Measurements from ENCODE around the gene PCDH12.
"Not testable (repeated sequence)": the region's sequence is repeated elsewhere in the genome, so short reads cannot be mapped to it uniquely, and the experiment has no call there.

PCDH12 gene

DNA sequence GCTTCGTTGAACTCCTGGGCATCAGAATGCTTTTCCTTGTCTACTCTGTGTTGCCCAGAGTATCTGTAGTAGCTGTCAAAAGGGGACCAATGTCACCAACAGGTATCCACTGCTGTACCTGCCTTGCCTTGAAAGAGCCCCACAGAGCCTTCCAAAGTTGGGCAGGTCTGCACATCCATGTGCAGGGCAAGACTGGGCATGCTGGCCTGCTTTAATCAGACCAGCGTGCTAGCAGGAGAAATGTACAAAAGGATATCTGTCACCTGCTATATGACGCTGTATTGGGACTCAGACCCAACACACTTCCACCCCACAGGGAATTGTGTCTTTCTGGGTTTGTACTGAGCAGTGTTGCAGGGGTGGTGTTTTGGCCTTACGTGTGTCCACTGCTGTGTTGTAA lies 22.5 kb downstream of the PCDH12 start:
- H3K4me1 Mint-ChIP-seq = no peaks in the 10 kb centered on the region
- H3K27me3 Mint-ChIP-seq = no peaks in the 10 kb centered on the region
- H3K36me3 Mint-ChIP-seq (ENCODE audit: low read depth) = peaks cover 31% of the 10 kb centered on the region
- H3K27ac Mint-ChIP-seq = peak overlapping the region; percentile 8
- H3K4me3 Mint-ChIP-seq = no peak overlapping the region
- DNase-seq (no peak), ATAC-seq (no peak)
- no peaks in the 10 kb centered on the region for H3K9me3 Mint-ChIP-seq

DNA sequence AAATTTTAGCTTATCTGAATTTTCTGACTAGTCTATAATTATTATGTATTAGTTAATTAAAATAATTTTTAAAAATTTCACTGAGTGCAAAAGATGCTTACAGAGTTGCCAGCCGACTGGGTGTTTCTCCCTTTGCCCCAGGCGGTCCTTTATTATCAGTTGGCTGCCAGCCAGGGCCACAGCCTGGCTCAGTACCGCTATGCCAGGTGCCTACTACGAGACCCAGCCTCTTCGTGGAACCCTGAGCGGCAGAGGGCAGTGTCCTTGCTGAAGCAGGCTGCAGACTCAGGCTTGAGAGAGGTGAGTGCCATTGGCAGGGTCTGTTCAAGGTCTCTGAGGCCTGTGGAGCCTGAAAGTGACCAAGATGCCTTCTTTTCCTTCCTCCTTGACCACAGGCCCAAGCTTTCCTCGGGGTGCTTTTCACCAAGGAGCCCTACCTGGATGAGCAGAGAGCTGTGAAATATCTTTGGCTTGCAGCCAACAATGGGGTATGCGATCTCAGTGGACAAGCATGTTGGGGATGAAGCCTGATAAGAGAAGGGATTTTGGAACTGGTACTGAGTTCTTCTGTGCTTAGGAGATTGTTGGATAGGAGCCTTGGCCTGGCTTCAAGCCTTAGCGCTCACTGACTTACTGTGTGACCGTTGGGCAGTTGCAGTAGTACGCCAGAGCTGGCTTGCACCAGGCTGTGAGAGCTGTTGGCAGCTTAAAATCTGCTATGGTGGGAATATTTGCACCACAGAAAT lies 23.7 kb downstream of the PCDH12 start:
- no peak for ATAC-seq

DNA sequence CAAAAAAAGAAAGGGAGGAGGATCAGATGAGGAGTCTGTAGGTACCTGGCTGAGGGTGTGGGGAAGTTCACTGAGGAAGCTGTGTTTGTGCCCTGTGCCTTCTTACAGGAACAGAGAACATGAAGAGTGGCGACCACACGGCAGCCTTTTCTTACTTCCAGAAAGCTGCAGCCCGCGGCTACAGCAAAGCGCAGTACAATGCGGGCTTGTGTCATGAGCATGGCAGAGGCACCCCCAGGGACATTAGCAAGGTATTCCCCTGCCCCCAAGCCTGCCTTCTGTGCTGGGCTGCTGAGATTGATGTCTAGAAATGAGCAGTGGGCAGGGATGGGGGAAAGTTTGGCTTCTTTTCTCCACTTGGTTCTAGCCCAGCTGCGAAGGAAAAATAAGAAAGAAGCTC lies 24.9 kb downstream of the PCDH12 start:
- Mint-ChIP-seq H3K4me1 (no peaks in the 10 kb centered on the region), H3K4me3 (no peak overlapping the region), H3K27ac (no peak overlapping the region), H3K9me3 (no peaks in the 10 kb centered on the region), H3K36me3 (ENCODE audit: low read depth) (peaks cover 33% of the 10 kb centered on the region), H3K27me3 (no peaks in the 10 kb centered on the region)
- ATAC-seq (no peak), DNase-seq (no peak)

More for the DNA sequence above, 23.7 kb downstream of the PCDH12 start:
- no peak for DNase-seq
- Mint-ChIP-seq H3K27me3 (no peaks in the 10 kb centered on the region), H3K4me1 (no peaks in the 10 kb centered on the region), H3K27ac (no peak overlapping the region), H3K4me3 (no peak overlapping the region), H3K36me3 (ENCODE audit: low read depth) (peaks cover 28% of the 10 kb centered on the region), H3K9me3 (no peaks in the 10 kb centered on the region)

DNA sequence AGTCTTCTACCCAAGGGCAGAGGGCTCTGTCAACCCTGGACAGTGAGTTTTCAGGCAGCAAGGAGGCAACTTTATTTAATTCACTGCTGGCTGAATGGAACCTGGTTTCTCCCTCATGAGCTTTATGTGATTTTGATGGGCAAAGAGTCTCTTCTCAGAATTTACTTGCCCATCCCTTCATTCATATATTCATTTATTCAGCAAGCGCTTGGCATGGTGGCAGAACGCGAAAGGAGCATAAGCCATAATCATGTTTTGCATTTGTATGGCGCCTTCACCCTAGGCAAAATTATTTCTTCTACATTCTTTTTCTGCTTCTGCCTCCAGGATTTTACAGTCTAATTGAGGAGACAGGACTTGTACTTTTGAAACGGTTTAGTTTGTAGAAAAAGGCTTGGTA lies 26.3 kb downstream of the PCDH12 start:
- Mint-ChIP-seq H3K4me1 (no peaks in the 10 kb centered on the region), H3K4me3 (no peak overlapping the region), H3K36me3 (ENCODE audit: low read depth) (peaks cover 42% of the 10 kb centered on the region), H3K27ac (no peak overlapping the region), H3K27me3 (no peaks in the 10 kb centered on the region), H3K9me3 (no peaks in the 10 kb centered on the region)
- no peak for ATAC-seq
- DNase-seq = no peak

DNA sequence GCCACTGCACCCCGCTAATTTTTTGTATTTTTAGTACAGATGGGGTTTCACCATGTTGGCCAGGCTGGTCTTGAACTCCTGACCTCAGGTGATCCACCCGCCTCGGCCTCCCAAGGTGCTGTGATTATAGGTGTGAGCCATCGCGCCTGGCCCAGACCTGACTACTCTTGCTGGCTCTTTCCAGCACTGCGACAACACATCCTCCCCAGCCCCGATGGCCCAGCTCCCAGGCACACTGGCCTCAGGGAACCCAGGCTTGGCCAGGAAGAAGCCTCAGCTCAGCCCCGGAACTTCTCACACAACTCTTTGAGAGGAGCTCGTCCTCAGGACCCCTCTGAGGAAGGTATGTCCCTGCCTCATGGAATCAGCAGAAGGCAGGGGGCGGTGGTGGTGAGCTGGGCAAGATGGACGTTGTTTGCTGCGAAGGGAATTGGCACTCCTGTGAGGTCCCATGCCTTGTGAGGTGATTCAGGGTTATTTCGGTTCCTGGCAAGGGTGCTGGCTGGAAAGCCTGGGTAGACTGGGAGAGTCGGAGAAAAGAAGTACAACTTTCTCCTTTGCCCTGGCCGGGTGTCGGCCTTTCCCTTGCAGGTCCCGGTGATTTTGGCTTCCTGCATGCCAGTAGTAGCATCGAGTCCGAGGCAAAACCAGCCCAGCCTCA lies 28.5 kb downstream of the PCDH12 start:
- Mint-ChIP-seq H3K27me3 (no peaks in the 10 kb centered on the region), H3K36me3 (ENCODE audit: low read depth) (peaks cover 43% of the 10 kb centered on the region)

DNA sequence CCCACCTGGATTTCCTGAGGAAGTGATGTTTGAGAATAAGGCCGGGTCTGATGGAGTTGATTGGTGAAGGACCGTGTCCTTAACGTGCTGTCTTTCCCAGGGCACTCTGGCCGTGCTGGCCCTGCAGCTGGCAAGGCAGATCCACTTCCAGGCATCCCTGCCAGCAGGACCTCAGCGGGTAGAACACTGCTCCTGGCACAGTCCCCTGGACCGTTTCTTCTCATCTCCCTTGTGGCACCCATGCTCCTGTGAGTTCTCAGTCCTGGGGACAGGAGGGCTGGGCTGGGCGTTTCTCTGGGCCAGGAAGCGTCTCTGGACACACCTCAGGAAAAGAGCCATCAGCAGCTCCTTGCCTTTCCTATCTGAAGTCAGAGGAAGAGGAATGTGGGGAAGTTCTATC lies 30.0 kb downstream of the PCDH12 start:
- no peak overlapping the region for H3K27ac Mint-ChIP-seq
- H3K4me1 Mint-ChIP-seq = peaks cover 14% of the 10 kb centered on the region
- no peaks in the 10 kb centered on the region for H3K27me3 Mint-ChIP-seq
- DNase-seq (no peak), ATAC-seq (no peak)
- H3K9me3 Mint-ChIP-seq = no peaks in the 10 kb centered on the region
- no peak overlapping the region for H3K4me3 Mint-ChIP-seq
- H3K36me3 Mint-ChIP-seq (ENCODE audit: low read depth) = peaks cover 46% of the 10 kb centered on the region

More for the DNA sequence above, 28.5 kb downstream of the PCDH12 start:
- H3K9me3 Mint-ChIP-seq = no peaks in the 10 kb centered on the region
- DNase-seq = no peak
- no peak overlapping the region for H3K4me3 Mint-ChIP-seq
- peaks cover 7% of the 10 kb centered on the region for H3K4me1 Mint-ChIP-seq
- peak overlapping the region; percentile 22 for H3K27ac Mint-ChIP-seq
- ATAC-seq = no peak

DNA sequence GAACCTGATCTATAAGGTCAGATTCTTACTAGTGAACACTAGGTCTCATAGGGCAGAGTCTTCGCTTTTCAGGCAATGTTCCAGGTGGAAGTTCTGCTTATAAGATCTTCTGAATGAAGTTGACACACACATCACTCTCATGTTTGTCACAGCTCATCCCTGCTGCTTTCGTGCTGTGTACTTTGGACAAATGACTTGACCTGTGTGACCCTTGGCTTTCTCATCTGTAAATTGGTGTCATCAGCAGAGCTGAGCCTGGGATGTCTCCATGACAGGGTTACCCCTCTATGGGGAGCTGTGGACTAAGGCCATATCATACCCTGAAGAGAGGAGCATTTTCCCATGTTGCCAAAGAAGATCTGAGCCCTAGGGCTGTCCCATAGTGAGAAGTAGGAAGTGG lies 31.6 kb downstream of the PCDH12 start:
- no peak for ATAC-seq
- no peak for DNase-seq
- Mint-ChIP-seq H3K36me3 (ENCODE audit: low read depth) (peaks cover 40% of the 10 kb centered on the region), H3K27ac (no peak overlapping the region), H3K9me3 (no peaks in the 10 kb centered on the region), H3K4me3 (no peak overlapping the region), H3K4me1 (peaks cover 20% of the 10 kb centered on the region), H3K27me3 (no peaks in the 10 kb centered on the region)

DNA sequence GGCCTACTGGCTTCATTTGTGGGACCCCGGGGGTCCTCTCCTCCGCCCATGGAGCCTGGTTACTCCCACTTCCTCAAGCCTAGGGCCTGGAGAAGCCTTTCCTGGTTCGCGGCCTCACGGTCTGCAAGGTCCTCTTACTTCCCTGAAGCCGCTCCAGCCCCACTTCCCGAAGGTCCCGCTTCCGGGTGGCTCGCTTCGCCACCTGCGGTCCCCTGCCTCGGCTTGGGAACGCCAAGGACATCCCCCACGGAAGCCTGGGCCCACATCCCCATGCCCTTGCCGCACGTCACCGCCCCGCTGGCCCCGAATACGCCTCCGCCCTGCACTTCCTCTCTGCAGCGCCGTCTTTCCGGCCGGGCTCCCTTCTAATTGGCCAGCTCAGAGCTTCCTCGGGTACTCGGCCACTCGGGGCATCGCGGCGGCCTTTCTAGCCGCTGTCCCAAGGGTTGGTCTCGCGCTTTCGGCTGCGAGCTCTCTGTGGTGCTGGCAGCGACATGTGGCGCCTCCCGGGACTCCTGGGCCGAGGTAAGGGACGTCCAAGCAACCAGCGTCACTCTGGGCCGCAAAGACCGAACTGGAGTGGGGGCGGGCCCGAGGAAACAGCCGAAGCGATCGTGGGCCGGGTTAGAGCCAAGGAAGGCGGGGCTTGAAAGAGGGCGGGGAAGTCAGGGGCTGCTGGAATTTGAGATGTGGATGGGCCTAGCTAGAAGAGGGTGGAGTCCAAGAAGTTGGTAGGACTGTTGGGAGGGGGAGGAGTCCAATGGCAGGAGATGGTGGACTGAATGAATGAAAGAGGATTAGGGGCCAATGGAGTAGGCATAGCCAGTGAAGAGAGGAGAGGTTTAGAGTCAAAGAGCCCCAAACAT lies 34.3 kb downstream of the PCDH12 start, which contains the start of gene DELE1:
Gene DELE1 (plus strand): TSS at position 424 of the 866 bp plus-strand sequence. CDS start 71 bp downstream, at position 495.
- Mint-ChIP-seq H3K36me3 (ENCODE audit: low read depth) (peaks cover 32% of the 10 kb centered on the region), H3K27me3 (no peaks in the 10 kb centered on the region)

DNA sequence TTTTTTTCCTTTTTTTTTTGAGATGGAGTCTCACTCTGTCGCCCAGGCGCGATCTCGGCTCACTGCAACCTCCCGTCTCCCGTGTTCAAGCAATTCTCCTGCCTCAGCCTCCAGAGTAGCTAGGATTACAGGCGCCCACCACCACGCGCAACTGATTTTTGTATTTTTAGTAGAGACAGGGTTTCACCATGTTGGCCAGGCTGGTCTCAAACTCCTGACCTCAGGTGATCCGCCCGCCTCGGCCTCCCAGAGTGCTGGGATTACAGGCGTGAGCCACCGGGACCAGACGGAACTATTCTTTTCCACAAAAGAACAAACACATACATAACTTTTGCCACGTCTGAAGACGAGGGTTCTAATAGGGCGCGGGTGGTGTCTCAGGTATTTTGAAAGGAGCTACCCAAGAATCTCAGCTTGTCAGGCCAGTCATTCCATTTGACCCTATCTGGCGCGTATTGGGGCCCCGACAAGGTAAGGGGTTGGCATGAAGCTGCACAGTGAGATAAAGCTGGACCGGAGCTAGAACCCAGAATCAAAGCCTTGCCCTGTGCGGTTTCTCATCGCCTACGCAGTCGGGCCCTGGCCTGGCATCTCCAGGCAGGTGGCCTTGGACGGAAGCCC lies 35.1 kb downstream of the PCDH12 start:
- peaks cover 27% of the 10 kb centered on the region for H3K36me3 Mint-ChIP-seq (ENCODE audit: low read depth)
- not testable (repeated sequence) for DNase-seq, H3K27me3 Mint-ChIP-seq, ATAC-seq, H3K9me3 Mint-ChIP-seq
- peak overlapping the region; percentile 88 for H3K27ac Mint-ChIP-seq
- peaks cover 20% of the 10 kb centered on the region for H3K4me1 Mint-ChIP-seq
- peak overlapping the region; percentile 93 for H3K4me3 Mint-ChIP-seq

More for the DNA sequence above, 34.3 kb downstream of the PCDH12 start, which contains the start of gene DELE1:
- Mint-ChIP-seq H3K27ac (peak within 1 kb of the TSS; percentile 88), H3K4me1 (peaks cover 20% of the 10 kb centered on the region), H3K9me3 (no peaks in the 10 kb centered on the region), H3K4me3 (peak within 1 kb of the TSS; percentile 93)
- DNase-seq (peak; percentile 92), ATAC-seq (peak; percentile 97)

DNA sequence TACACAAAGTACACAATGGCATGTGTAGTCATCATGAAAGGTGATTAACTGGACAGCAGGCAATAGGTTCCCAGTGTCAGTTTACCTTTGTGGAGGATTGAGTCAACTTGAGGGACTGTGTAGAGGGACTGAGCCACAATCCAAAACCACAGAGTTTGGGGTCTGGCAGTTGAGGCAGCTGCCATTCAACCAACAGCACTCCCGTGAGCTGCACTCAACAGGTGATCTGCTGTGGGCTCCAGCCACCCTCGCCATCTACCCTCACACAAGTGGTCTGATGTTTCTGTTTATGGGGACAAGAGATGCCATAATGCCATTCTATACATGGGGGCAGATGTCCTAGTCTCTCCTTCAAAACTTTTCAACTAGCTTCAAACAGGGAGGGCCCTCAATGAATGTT lies 37.2 kb downstream of the PCDH12 start:
- no peak for DNase-seq
- Mint-ChIP-seq H3K27ac (no peak overlapping the region), H3K27me3 (peaks cover 6% of the 10 kb centered on the region), H3K36me3 (ENCODE audit: low read depth) (peaks cover 12% of the 10 kb centered on the region), H3K4me3 (no peak overlapping the region), H3K9me3 (no peaks in the 10 kb centered on the region), H3K4me1 (peaks cover 18% of the 10 kb centered on the region)
- ATAC-seq = no peak

DNA sequence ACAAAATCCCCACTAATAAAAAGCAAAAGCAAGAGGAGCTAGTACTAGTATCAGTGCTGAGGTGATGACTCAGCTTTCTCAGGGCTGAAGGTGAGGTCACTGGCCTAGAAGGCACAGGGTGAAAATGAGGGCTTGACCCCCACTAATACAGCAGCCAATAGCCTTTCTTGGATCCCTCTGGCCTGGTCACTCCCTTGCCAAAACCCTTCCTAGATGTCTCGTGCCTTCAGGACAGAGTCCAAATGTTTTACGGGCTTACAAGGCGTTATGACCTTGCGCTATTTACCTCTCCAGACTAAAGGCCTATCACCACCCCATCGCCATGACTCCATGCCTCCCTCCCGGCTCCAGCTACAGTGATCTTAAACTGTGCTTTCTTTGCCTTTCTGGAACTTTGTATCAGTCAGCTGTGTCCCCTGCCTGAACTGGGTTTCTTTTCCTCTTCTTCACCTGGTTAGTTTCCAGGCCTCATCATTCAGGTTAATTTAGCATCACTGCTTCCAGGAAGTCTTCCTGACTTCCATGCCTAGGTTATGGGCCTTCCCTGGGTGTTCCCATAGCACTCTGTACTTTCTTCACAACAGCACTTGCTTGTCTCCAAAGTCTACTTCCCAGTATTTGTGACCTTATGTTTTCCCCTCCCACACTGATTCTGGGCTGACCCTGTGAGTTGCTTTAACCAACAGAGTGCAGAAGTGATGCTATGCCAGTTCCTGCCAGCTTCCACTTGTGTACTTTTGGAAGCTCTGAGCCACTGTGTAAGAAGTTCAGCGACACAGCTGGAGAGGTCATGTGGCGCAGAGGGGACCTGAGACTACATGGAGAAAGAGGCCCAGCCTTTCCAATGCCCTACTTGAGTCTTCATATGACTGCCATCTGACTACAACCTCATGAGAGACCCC lies 38.5 kb downstream of the PCDH12 start:
- Mint-ChIP-seq H3K4me1 (peaks cover 18% of the 10 kb centered on the region), H3K27ac (no peak overlapping the region), H3K36me3 (ENCODE audit: low read depth) (peaks cover 6% of the 10 kb centered on the region), H3K27me3 (peaks cover 18% of the 10 kb centered on the region), H3K9me3 (no peaks in the 10 kb centered on the region), H3K4me3 (no peak overlapping the region)
- no peak for DNase-seq
- ATAC-seq = no peak

DNA sequence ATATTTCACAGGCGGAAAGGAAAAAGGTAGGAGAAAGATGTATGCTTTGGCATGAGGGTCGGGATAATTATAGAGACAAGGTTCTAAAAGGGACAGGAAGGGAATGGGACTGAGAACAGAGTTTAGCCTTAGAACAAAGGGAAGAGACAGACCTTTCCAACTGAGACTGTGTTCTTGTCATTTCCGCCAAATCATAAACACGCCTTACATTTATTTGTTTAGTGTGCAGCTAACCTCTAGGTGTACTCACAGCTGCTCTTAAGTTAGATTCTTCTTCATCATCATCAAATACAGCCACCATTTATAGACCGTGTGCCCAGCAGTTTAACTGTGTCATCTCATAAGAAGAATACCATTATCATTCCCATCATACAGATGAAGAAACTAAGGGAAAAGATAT lies 40.2 kb downstream of the PCDH12 start:
- peaks cover 31% of the 10 kb centered on the region for H3K27me3 Mint-ChIP-seq
- H3K9me3 Mint-ChIP-seq = no peaks in the 10 kb centered on the region
- DNase-seq = no peak
- H3K27ac Mint-ChIP-seq = no peak overlapping the region
- ATAC-seq = no peak
- peaks cover 3% of the 10 kb centered on the region for H3K36me3 Mint-ChIP-seq (ENCODE audit: low read depth)
- H3K4me3 Mint-ChIP-seq = no peak overlapping the region
- peaks cover 18% of the 10 kb centered on the region for H3K4me1 Mint-ChIP-seq

DNA sequence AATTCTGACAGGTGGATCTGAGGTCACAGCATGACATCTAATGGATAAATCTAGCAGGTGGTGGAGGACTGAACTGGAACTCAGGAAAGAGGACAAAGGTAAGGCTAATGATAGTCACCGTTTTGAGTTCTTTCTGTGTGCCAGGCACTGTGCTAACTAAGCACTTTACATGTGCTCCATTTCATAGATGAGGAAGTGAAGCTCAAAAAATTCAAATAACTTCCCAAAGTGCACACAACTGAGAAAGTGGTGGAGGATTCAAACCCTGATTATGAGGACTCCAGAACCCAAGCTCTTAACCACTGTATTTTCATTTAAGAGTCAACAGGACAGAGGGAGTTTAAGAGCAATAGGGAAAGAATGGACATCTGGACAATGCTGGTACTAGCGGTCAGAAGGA lies 41.5 kb downstream of the PCDH12 start:
- H3K36me3 Mint-ChIP-seq (ENCODE audit: low read depth) = peaks cover 3% of the 10 kb centered on the region

More for the DNA sequence above, 41.5 kb downstream of the PCDH12 start:
- peaks cover 15% of the 10 kb centered on the region for H3K4me1 Mint-ChIP-seq
- H3K9me3 Mint-ChIP-seq = no peaks in the 10 kb centered on the region
- no peak for DNase-seq
- H3K27me3 Mint-ChIP-seq = peaks cover 36% of the 10 kb centered on the region
- no peak overlapping the region for H3K4me3 Mint-ChIP-seq
- no peak overlapping the region for H3K27ac Mint-ChIP-seq
- ATAC-seq = no peak
